Esophagus squamous epithelium (tissue), 5 donors: Measurements from ENCODE around the gene EDN2. TPM values are rescaled to one million over a fixed set of nuclear protein-coding genes. Genes with fewer than 3 reads are reported as not detected.

Experiments
- DNase-seq: peaks from one replicate; lab custom pipeline; 2025; lab: John Stamatoyannopoulos, UW
- H3K27ac ChIP-seq, 4 donors: fragments of 200-600 bp; sonication (generic); one replicate each; pipeline ENCODE4 v1.5.1; 2016 to 2019; ENCODE audit warnings: mild to moderate bottlenecking in 1 of 4
- H3K27me3 ChIP-seq, 4 donors: fragments of 200-600 bp; sonication (generic); 1 replicate in 3 of 4; 2 replicates in 1 of 4; pipeline versions ENCODE4 v1.5.1 to v1.6.0; 2017 to 2021; ENCODE audit warnings: antibody characterized with exemption in 1 of 4
- H3K36me3 ChIP-seq, 3 donors: fragments of 200-600 bp; sonication (generic); one replicate each; pipeline ENCODE4 v1.5.1; 2016 to 2019
- H3K4me1 ChIP-seq, 3 donors: fragments of 200-600 bp; sonication (generic); one replicate each; pipeline ENCODE4 v1.5.1; 2017 to 2019
- H3K4me3 ChIP-seq, 4 donors: fragments of 200-600 bp; sonication (generic); 1 replicate in 3 of 4; 2 replicates in 1 of 4; pipeline ENCODE4 v1.5.1; 2016 to 2019; ENCODE audit warnings: mild to moderate bottlenecking in 2 of 4, moderate library complexity in 1 of 4
- H3K9me3 ChIP-seq, 3 donors: fragments of 200-600 bp; sonication (generic); one replicate each; pipeline ENCODE4 v1.5.1; 2016 to 2019
- CTCF ChIP-seq, 6 experiments: fragments of 450-650 bp in 4 of 6; fragments of 200-600 bp in 2 of 6; sonication (generic) in 2 of 6; IDR thresholded peaks; one replicate each; pipeline ENCODE4 v1.5.1; 2016 to 2019; ENCODE audit warnings: antibody characterized with exemption in 6 of 6, mild to moderate bottlenecking in 4 of 6, moderate library complexity in 4 of 6
- POLR2A ChIP-seq, 4 donors: fragments of 450-650 bp; IDR thresholded peaks; one replicate each; pipeline ENCODE4 v1.6.1; 2017; ENCODE audit warnings: antibody characterized with exemption in 4 of 4, mild to moderate bottlenecking in 4 of 4, moderate library complexity in 3 of 4
- WGBS, 2 donors: methylation state at CpG; one replicate each; pipeline ENCODE4 v1.1.5; 2018; 5-methylcytosine and 5-hydroxymethylcytosine counted together
- intact Hi-C: fragments of 100-400 bp; cut with DNase I; formaldehyde crosslinking; loops from one replicate; pipeline ENCODE4 v1.15.0; 2022
- total RNA-seq, 4 donors: library from RNA; depleted of rRNA; stranded (reverse); fragments of >200 nt; gene quantifications; one replicate each; pipeline ENCODE4 v1.1.0, GENCODE V29; 2016
- donor health status: DM: yes; HTN: yes; CAD: no.

The EDN2 gene
- total RNA-seq, 4 donors from 2014 or later = 0.35 to 18.3 (median 1.4) TPM

- H3K4me3 ChIP-seq = no peak overlapping the region
- H3K36me3 ChIP-seq = no peaks in the 10 kb centered on the region
- no peaks in the 10 kb centered on the region for H3K9me3 ChIP-seq
- 81 to 88% methylated on average over 9 to 10 of the region's 10 CpGs for WGBS, 2 donors
- H3K4me1 ChIP-seq = peaks cover 37 to 81% (median 47%) of the 10 kb centered on the region in 3 donors
- H3K27ac ChIP-seq = no peak overlapping the region
- TF ChIP-seq POLR2A (IDR thresholded peaks at IDR 0.05) = no peak
- no peak for TF ChIP-seq CTCF (IDR thresholded peaks at IDR 0.05)
- H3K27me3 ChIP-seq = peaks cover 0 to 13% (median 0%) of the 10 kb centered on the region in 4 donors
- intact Hi-C loops = no loop called here
- DNase-seq = no peak
Measured at GRCh38 chr1:41480204-41481108, 4.0 kb downstream of the EDN2 start.

- H3K36me3 ChIP-seq = no peaks in the 10 kb centered on the region
- 81 to 83% methylated on average over 1 of the region's 3 CpGs for WGBS, 2 donors
- H3K4me3 ChIP-seq = no peak overlapping the region
- no peaks in the 10 kb centered on the region for H3K9me3 ChIP-seq
- intact Hi-C loops = no loop called here
- H3K27me3 ChIP-seq = peaks cover 0 to 6% (median 0%) of the 10 kb centered on the region in 4 donors
- no peak overlapping the region for H3K27ac ChIP-seq
- no peak for DNase-seq
- peaks cover 40 to 81% (median 53%) of the 10 kb centered on the region in 3 donors for H3K4me1 ChIP-seq
- TF ChIP-seq POLR2A (IDR thresholded peaks at IDR 0.05) (no peak), CTCF (IDR thresholded peaks at IDR 0.05) (no peak)
Measured at GRCh38 chr1:41479808-41480160, 4.7 kb downstream of the EDN2 start.

- Histone ChIP-seq H3K27me3 (peaks cover 0 to 1% (median 0%) of the 10 kb centered on the region in 4 donors), H3K4me1 (peaks cover 40 to 81% (median 54%) of the 10 kb centered on the region in 3 donors), H3K36me3 (no peaks in the 10 kb centered on the region), H3K9me3 (no peaks in the 10 kb centered on the region), H3K4me3 (no peak overlapping the region), H3K27ac (no peak overlapping the region)
- no peak for DNase-seq
- WGBS, 2 donors = 44 to 74% methylated on average over 7 to 10 of the region's 19 CpGs
- intact Hi-C loops = no loop called here
- TF ChIP-seq POLR2A (IDR thresholded peaks at IDR 0.05) (no peak), CTCF (IDR thresholded peaks at IDR 0.05) (no peak)
Measured at GRCh38 chr1:41479000-41479807, 5.3 kb downstream of the EDN2 start.

GRCh38 chr1:41478118-41478748, 6.2 kb downstream of the EDN2 start:
- Histone ChIP-seq H3K27ac (no peak overlapping the region), H3K36me3 (no peaks in the 10 kb centered on the region), H3K9me3 (no peaks in the 10 kb centered on the region), H3K4me3 (no peak overlapping the region), H3K4me1 (peaks cover 41 to 81% (median 50%) of the 10 kb centered on the region in 3 donors), H3K27me3 (no peaks in the 10 kb centered on the region)
- WGBS, 2 donors = 67 to 88% methylated on average over 8 to 9 of the region's 12 CpGs
- DNase-seq = no peak
- TF ChIP-seq CTCF (IDR thresholded peaks at IDR 0.05) = no peak
- no peak for TF ChIP-seq POLR2A (IDR thresholded peaks at IDR 0.05)
- intact Hi-C loops = no loop called here
